ENCODE data around the gene SLC16A10. TPM values are rescaled to one million over a fixed set of nuclear protein-coding genes. Genes with fewer than 3 reads are reported as not detected.
"Not testable (repeated sequence)": the region's sequence is repeated elsewhere in the genome, so short reads cannot be mapped to it uniquely, and the experiment has no call there.

Gene SLC16A10
- total RNA-seq, 8 experiments from 2014 or later: 0.20 to 8.5 (median 4.1) TPM

DNA sequence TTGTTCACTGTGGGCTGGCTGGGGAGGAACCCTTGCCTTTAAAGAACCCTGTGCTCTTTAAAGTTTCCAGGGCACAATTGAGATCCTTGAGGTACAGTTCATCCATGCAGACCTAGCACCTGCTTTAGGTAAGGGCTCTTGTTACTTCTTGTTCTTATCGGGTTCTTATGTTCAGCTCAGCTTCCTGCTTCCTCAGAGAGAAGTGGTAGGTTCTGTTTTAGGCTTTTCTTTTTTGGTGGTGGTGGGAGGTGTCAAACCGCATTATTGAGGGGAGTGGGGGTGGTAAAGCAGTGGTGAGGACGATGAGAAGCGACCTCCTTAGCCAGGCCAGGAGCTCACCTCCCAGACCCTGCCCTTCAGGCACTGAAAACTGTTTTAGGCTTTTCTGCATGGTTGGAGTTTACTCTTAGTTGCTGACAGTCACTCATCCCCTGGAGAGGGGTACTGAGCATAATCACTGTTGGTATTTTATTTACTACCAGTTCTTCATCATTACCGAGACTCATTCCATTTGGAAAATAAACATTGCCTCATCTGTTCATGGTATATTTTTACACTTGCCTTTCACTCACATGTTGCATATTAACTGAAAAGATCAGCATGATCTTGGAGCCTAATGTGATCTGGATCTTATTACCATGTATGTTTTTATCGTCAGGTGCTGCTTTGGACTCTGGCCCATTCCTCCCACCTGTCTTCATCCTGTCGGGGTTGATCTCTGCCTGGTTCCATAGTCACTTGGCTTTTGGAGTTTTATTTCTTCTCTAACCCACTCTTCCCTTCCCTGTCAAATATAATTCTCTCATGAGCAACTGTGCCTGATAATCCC, 35.4 kb downstream of the SLC16A10 start:
- ATAC-seq (replicated peaks in 6 of 8): no peak
- Histone ChIP-seq H3K27ac (no peak overlapping the region), H3K4me1 (replicated peaks in 1 of 2) (no peaks in the 10 kb centered on the region), H3K4me3 (no peak overlapping the region)
- WGBS, 10 experiments: 24 to 100% (median 78%) methylated on average over 2 to 5 of the region's 7 CpGs
- in situ Hi-C loops (cut with MboI; ENCODE audit: low pct_unique_long_range_greater_than_20kb in 2 of 9, low sequenced_read_pairs in 9 of 9, unreplicated experiment in 9 of 9): no loop called here

DNA sequence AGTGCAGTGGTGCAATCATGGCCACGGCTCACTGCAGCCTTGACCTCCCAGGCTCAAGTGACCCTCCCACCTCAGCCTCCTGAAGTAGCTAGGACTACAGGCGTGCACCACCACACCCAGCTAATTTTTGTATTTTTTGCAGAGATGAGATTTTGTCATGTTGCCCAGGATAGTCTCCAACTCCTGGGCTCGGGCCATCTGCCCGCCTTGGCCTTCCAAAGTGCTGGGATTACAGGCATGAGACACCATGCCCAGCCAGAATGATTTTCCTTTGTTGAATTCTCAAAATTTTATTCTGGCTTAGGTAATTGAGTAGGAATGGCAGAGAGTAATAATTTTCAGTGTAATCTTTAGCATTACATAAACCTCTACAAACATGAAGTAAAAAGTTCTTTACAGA, 37.1 kb downstream of the SLC16A10 start:
- Histone ChIP-seq H3K4me3 (no peak overlapping the region), H3K4me1 (replicated peaks in 1 of 2) (no peaks in the 10 kb centered on the region), H3K27ac (no peak overlapping the region)
- in situ Hi-C loops (cut with MboI; ENCODE audit: low pct_unique_long_range_greater_than_20kb in 2 of 9, low sequenced_read_pairs in 9 of 9, unreplicated experiment in 9 of 9): no loop called here
- WGBS, 10 experiments: 20 to 100% (median 80%) methylated on average over 1 to 4 of the region's 4 CpGs; no CpG with 5 or more reads in 1 of the 10 experiments
- no peak for ATAC-seq (replicated peaks in 6 of 8)

DNA sequence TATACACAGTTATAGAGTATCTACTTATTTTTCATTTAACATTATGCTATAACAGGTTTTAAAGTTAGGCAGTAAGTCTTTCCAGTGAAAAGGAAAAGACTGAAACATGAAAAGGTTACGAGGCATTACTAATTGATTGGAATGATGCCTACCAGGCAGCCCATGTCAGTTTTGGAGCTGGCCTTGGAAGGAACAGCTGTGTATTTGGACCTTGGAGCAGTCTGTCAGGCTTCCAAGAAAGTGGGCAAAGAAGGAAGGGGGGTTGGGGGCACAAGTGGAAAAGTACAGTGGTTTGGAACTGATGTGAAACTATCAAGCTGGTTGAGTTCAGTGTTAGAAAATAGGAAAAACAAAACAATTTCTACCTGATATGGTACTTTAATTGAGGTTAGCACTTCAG, 41.7 kb downstream of the SLC16A10 start:
- Histone ChIP-seq H3K4me3 (no peak overlapping the region), H3K27ac (no peak overlapping the region), H3K4me1 (replicated peaks in 1 of 2) (no peaks in the 10 kb centered on the region)
- ATAC-seq (replicated peaks in 6 of 8): no peak
- in situ Hi-C loops (cut with MboI; ENCODE audit: low pct_unique_long_range_greater_than_20kb in 2 of 9, low sequenced_read_pairs in 9 of 9, unreplicated experiment in 9 of 9): no loop called here
- 14 to 100% (median 67%) methylated on average over 1 of the region's 1 CpG; no CpG with 5 or more reads in 2 of the 10 experiments for WGBS, 10 experiments

DNA sequence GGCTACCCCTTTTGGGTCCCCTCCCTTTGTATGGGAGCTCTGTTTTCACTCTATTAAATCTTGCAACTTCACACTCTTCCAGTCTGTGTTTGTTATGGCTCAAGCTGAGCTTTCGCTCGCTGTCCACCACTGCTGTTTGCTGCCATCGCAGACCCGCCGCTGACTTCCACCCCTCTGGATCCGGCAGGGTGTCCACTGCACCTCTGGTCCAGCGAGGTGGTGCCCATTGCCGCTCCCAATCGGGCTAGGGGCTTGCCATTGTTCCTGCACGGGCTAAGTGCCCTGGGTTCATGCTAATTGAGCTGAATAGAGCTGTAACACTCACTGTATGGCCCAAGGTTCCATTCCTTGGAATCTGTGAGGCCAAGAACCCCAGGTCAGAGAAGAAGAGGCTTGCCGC, 43.7 kb downstream of the SLC16A10 start:
- in situ Hi-C loops (cut with MboI; ENCODE audit: low pct_unique_long_range_greater_than_20kb in 2 of 9, low sequenced_read_pairs in 9 of 9, unreplicated experiment in 9 of 9); H3K27ac ChIP-seq; H3K4me1 ChIP-seq (replicated peaks in 1 of 2); H3K4me3 ChIP-seq; ATAC-seq (replicated peaks in 6 of 8): not testable (repeated sequence)
- 50 to 100% (median 90%) methylated on average over 1 to 4 of the region's 11 CpGs; no CpG with 5 or more reads in 5 of the 10 experiments for WGBS, 10 experiments

DNA sequence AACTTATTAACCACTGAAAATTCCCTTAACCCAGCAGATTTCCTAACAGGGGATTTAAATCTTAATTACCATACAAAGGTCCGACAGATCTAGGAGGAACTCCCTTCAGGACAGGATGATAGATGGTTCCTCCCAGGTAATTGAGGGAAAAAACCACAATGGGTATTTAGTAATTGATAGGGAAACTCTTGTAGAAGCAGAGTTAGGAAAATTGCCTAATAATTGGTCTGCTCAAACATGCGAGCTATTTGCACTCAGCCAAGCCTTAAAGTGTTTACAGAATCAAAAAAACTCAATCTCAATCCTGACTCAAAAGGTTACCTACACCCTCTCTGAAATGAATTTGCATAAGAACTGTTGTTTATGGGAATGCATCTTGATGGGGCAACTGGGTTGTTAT, 45.4 kb downstream of the SLC16A10 start:
- H3K4me1 ChIP-seq (replicated peaks in 1 of 2); H3K27ac ChIP-seq; in situ Hi-C loops (cut with MboI; ENCODE audit: low pct_unique_long_range_greater_than_20kb in 2 of 9, low sequenced_read_pairs in 9 of 9, unreplicated experiment in 9 of 9); ATAC-seq (replicated peaks in 6 of 8); H3K4me3 ChIP-seq: not testable (repeated sequence)
- WGBS, 10 experiments: 10 to 71% (median 58%) methylated on average over 1 to 2 of the region's 2 CpGs; no CpG with 5 or more reads in 2 of the 10 experiments

DNA sequence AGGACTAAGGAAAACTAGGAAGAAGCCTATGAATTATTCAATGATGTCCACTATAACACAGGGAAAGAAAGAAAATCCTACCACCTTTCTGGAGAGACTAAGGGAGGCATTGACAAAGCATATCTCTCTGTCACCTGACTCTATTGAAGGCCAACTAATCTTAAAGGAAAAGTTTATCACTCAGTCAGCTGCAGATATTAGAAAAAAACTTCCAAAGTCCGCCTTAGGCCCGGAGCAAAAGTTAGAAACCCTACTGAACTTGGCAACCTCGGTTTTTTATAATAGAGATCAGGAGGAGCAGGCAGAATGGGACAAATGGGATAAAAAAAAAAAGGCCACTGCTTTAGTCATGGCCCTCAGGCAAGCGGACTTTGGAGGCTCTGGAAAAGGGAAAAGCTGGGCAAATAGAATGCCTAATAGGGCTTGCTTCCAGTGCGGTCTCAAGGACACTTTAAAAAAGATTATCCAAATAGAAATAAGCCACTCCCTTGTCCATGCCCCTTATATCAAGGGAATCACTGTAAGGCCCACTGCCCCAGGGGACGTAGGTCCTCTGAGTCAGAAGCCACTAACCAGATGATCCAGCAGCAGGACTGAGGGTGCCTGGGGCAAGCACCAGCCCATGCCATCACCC, 47.0 kb downstream of the SLC16A10 start:
- ATAC-seq (replicated peaks in 6 of 8); in situ Hi-C loops (cut with MboI; ENCODE audit: low pct_unique_long_range_greater_than_20kb in 2 of 9, low sequenced_read_pairs in 9 of 9, unreplicated experiment in 9 of 9); H3K27ac ChIP-seq; H3K4me1 ChIP-seq (replicated peaks in 1 of 2); H3K4me3 ChIP-seq: not testable (repeated sequence)
- WGBS, 10 experiments: 50 to 100% (median 90%) methylated on average over 1 to 6 of the region's 6 CpGs; no CpG with 5 or more reads in 1 of the 10 experiments

DNA sequence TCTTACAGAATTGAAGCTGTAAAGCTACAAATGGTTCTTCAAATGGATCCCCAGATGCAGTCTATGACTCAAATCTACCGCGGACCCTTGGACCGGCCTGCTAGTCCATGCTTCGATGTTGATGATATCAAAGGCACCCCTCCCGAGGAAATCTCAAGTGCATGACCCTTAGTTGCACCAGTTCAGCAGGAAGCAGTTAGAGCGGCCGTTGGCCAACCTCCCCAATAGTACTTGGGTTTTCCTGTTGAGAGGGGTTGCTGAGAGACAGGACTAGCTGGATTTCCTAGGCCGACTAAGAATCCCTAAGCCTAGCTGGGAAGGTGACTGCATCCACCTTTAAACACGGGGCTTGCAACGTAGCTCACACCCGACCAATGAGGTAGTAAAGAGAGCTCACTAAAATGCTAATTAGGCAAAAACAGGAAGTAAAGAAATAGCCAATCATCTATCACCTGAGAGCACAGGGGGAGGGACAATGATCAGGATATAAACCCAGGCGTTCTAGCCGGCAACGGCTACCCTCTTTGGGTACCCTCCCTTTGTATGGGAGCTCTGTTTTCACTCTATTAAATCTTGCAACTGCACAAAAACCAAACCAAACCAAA, 50.3 kb downstream of the SLC16A10 start:
- H3K27ac ChIP-seq; H3K4me3 ChIP-seq; H3K4me1 ChIP-seq (replicated peaks in 1 of 2); ATAC-seq (replicated peaks in 6 of 8); in situ Hi-C loops (cut with MboI; ENCODE audit: low pct_unique_long_range_greater_than_20kb in 2 of 9, low sequenced_read_pairs in 9 of 9, unreplicated experiment in 9 of 9): not testable (repeated sequence)
- 46 to 100% (median 86%) methylated on average over 2 to 14 of the region's 14 CpGs for WGBS, 10 experiments

DNA sequence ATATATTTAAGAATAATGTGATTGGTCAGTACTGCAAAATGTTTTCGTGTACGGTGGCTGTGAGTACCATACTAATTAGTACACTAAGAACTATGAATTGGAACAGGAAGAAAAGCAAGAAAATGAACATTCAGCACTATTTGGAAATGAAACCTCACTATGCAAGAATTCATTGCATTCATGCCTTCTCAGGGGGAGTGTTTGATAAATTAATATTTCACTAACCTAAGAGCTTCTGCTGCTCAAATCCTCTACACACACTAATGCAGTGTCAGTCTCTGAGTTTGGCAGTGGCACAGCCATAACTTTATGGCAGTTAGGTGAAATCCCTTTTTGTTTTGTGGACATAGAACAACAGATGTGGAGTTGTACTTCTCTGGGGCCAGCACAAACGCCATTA, 60.1 kb downstream of the SLC16A10 start:
- no peak for ATAC-seq (replicated peaks in 6 of 8)
- in situ Hi-C loops (cut with MboI; ENCODE audit: low pct_unique_long_range_greater_than_20kb in 2 of 9, low sequenced_read_pairs in 9 of 9, unreplicated experiment in 9 of 9): no loop called here
- WGBS, 10 experiments: 56 to 100% (median 78%) methylated on average over 1 to 3 of the region's 3 CpGs; no CpG with 5 or more reads in 2 of the 10 experiments
- Histone ChIP-seq H3K27ac (no peak overlapping the region), H3K4me3 (no peak overlapping the region), H3K4me1 (replicated peaks in 1 of 2) (no peaks in the 10 kb centered on the region)

DNA sequence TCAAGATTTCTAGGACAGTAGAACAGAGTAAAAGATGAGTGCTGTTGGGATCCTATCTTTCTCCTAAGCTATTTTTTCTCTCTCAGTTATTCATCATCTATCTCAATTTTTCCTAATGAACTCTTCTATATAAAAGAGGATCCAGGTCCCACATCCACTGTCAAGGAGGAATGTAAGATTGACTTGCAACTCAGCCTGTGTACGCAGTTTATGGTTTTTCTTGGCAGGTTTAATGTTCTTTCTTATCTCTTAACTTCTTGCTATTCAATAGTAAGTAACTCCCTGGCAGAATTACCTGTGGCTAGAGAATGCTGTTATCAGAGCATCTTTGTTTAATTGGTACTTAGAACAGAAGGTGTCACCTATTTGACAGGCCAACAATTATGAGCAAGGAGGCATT, 60.8 kb downstream of the SLC16A10 start:
- no peak for ATAC-seq (replicated peaks in 6 of 8)
- Histone ChIP-seq H3K27ac (no peak overlapping the region), H3K4me1 (replicated peaks in 1 of 2) (no peaks in the 10 kb centered on the region), H3K4me3 (no peak overlapping the region)
- in situ Hi-C loops (cut with MboI; ENCODE audit: low pct_unique_long_range_greater_than_20kb in 2 of 9, low sequenced_read_pairs in 9 of 9, unreplicated experiment in 9 of 9): no loop called here
- 17 to 100% (median 73%) methylated on average over 1 of the region's 1 CpG; no CpG with 5 or more reads in 2 of the 10 experiments for WGBS, 10 experiments

DNA sequence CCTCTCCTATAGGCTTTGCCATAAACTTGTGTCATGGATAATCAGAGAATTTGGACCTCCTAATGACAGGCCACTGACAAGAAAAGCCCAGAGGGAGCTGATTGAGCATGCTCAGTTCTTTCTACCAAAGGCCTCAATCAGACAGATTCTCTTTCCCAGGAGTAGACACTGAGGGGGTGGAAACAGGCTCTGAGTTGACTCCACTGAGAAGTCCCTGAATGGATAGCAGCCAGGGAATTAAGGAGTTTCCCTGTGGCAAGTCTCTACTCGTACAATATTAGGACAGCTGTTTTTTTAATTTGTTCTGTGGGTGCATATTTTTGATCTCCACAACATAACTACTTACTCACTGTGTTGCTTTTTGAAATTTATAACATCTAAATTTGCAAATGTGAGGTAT, 63.3 kb downstream of the SLC16A10 start:
- no peak overlapping the region for H3K27ac ChIP-seq
- WGBS, 10 experiments: 0 to 86% (median 0%) methylated on average over 1 of the region's 1 CpG; no CpG with 5 or more reads in 5 of the 10 experiments
- H3K4me1 ChIP-seq (replicated peaks in 1 of 2): no peaks in the 10 kb centered on the region
- in situ Hi-C loops (cut with MboI; ENCODE audit: low pct_unique_long_range_greater_than_20kb in 2 of 9, low sequenced_read_pairs in 9 of 9, unreplicated experiment in 9 of 9): no loop called here
- ATAC-seq (replicated peaks in 6 of 8): no peak
- no peak overlapping the region for H3K4me3 ChIP-seq

DNA sequence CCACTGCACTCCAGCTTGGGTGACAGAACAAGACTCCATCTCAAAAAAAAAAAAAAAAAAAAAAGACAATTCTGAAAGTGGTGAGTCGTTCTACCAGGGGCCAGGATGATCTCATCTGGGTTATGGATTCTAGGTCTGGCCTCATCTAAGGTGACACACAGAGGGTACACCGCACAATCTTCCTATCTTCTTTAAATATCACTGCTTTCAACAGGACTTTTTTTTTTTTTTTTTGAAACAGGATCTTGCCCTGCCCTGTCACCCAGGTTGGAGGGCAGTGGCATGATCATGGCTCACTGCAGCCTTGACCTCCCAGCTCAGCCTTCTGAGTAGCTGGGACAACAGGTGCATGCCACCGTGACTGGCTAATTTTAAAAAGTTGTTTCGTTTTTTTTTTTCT, 67.7 kb downstream of the SLC16A10 start:
- H3K4me1 ChIP-seq (replicated peaks in 1 of 2): no peaks in the 10 kb centered on the region
- no peak for ATAC-seq (replicated peaks in 6 of 8)
- in situ Hi-C loops (cut with MboI; ENCODE audit: low pct_unique_long_range_greater_than_20kb in 2 of 9, low sequenced_read_pairs in 9 of 9, unreplicated experiment in 9 of 9): no loop called here
- no peak overlapping the region for H3K27ac ChIP-seq
- 58 to 100% (median 100%) methylated on average over 1 to 3 of the region's 4 CpGs; no CpG with 5 or more reads in 3 of the 10 experiments for WGBS, 10 experiments
- H3K4me3 ChIP-seq: no peak overlapping the region

DNA sequence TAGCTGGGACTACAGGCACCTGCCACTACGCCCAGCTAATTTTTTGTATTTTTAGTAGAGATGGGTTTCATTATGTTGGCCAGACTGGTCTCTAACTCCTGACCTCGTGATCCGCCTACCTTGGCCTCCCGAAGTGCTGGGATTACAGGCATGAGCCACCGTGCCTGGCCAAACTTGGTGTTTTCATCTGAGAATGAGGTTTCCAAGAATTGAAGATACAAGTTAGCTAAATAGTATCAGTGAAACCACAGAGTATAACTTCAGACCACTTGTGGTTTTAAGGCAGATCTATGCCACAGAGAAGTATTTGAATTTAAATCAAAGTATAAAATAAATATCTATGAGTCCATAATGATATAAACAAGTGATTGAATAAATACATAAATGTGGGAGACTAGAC, 70.1 kb downstream of the SLC16A10 start:
- H3K4me1 ChIP-seq (replicated peaks in 1 of 2): no peaks in the 10 kb centered on the region
- no peak for ATAC-seq (replicated peaks in 6 of 8)
- H3K27ac ChIP-seq: no peak overlapping the region
- in situ Hi-C loops (cut with MboI; ENCODE audit: low pct_unique_long_range_greater_than_20kb in 2 of 9, low sequenced_read_pairs in 9 of 9, unreplicated experiment in 9 of 9): no loop called here
- WGBS, 10 experiments: 35 to 100% (median 88%) methylated on average over 1 to 5 of the region's 5 CpGs; no CpG with 5 or more reads in 3 of the 10 experiments
- no peak overlapping the region for H3K4me3 ChIP-seq

DNA sequence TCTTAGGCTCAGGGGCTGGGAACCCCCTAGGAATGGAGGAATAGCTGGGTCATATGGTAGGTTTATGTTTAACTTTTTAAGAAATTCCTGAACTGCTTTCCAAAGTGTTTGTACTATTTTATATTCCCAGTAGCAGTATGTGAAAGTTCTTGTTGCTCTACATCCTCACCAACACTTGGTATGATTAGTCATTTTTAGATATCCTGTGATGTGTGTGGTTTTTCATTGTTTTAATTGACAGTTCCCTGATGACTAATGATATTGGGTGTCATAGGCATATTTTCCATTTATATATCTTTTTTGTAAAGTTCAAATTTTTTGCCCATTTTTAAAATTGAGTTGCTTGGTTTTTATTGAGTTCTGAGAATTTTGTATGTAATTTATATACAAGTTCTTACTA, 72.3 kb downstream of the SLC16A10 start:
- H3K27ac ChIP-seq: no peak overlapping the region
- in situ Hi-C loops (cut with MboI; ENCODE audit: low pct_unique_long_range_greater_than_20kb in 2 of 9, low sequenced_read_pairs in 9 of 9, unreplicated experiment in 9 of 9): no loop called here

More for the DNA sequence above, 72.3 kb downstream of the SLC16A10 start:
- H3K4me3 ChIP-seq: no peak overlapping the region
- ATAC-seq (replicated peaks in 6 of 8): no peak
- H3K4me1 ChIP-seq (replicated peaks in 1 of 2): no peaks in the 10 kb centered on the region

Data from motor neuron (in vitro differentiated cells).